Neural progenitor cell (in vitro differentiated cells): ENCODE measurements around the gene GNA14. TPM values are rescaled to one million over a fixed set of nuclear protein-coding genes. Genes with fewer than 3 reads are reported as not detected.
A peak's percentile ranks its signal among the peaks of the same experiment; 100 is the strongest.

ENCODE experiments used
- DNase-seq: peaks from one replicate; pipeline ENCODE4 v3.0.0-alpha.2; 2016; ENCODE audit warnings: low spot score
- H2AFZ ChIP-seq: fragments of 200-600 bp; sonication (generic); replicated peaks from 2 replicates; pipeline ENCODE4 v1.6.1; 2016; ENCODE audit warnings: antibody characterized with exemption
- H3F3A ChIP-seq: fragments of 200-600 bp; sonication (generic); 2 replicates; pipeline ENCODE4 v1.6.1; 2016; ENCODE audit warnings: antibody characterized with exemption, low read depth
- H3K27ac ChIP-seq: fragments of 200-600 bp; sonication (generic); 2 replicates; pipeline ENCODE4 v1.5.1; 2016; ENCODE audit warnings: mild to moderate bottlenecking
- H3K27me3 ChIP-seq: fragments of 200-600 bp; sonication (generic); 2 replicates; pipeline ENCODE4 v1.6.1; 2016; ENCODE audit warnings: mild to moderate bottlenecking, moderate library complexity
- H3K36me3 ChIP-seq: fragments of 200-600 bp; sonication (generic); 2 replicates; pipeline ENCODE4 v1.5.1; 2016
- H3K4me1 ChIP-seq: fragments of 200-600 bp; sonication (generic); 2 replicates; pipeline ENCODE4 v1.6.1; 2016; ENCODE audit warnings: mixed run types
- H3K4me2 ChIP-seq: fragments of 200-600 bp; sonication (generic); 2 replicates; pipeline ENCODE4 v1.6.1; 2016
- H3K4me3 ChIP-seq: fragments of 200-600 bp; sonication (generic); 2 replicates; pipeline ENCODE4 v1.5.1; 2016
- H3K79me2 ChIP-seq: fragments of 200-600 bp; sonication (generic); 2 replicates; pipeline ENCODE4 v1.6.1; 2016; ENCODE audit warnings: low read depth
- H3K9ac ChIP-seq: fragments of 200-600 bp; sonication (generic); 2 replicates; pipeline ENCODE4 v1.6.1; 2016
- H3K9me3 ChIP-seq: fragments of 200-600 bp; sonication (generic); 2 replicates; pipeline ENCODE4 v1.5.1; 2016; ENCODE audit warnings: low read depth
- H4K20me1 ChIP-seq: fragments of 200-600 bp; sonication (generic); 2 replicates; pipeline ENCODE4 v1.6.1; 2016; ENCODE audit warnings: low read depth
- H3K27ac Mint-ChIP-seq: 3 replicates; pipeline ENCODE4 v1.8.0; 2021; ENCODE audit warnings: mixed read lengths
- H3K27me3 Mint-ChIP-seq: 2 replicates; pipeline ENCODE4 v1.8.0; 2022; ENCODE audit warnings: low read depth, mild to moderate bottlenecking, inconsistent platforms, moderate library complexity, mixed read lengths; ENCODE audit not compliant: insufficient read depth
- H3K36me3 Mint-ChIP-seq: 3 replicates; pipeline ENCODE4 v1.8.0; 2021; ENCODE audit warnings: mixed read lengths
- H3K4me1 Mint-ChIP-seq: 3 replicates; pipeline ENCODE4 v1.8.0; 2021; ENCODE audit warnings: mixed read lengths
- H3K4me3 Mint-ChIP-seq: 3 replicates; pipeline ENCODE4 v1.8.0; 2021; ENCODE audit warnings: mild to moderate bottlenecking, moderate library complexity, mixed read lengths
- H3K9me3 Mint-ChIP-seq: 3 replicates; pipeline ENCODE4 v1.8.0; 2020; ENCODE audit warnings: mixed read lengths
- CTCF ChIP-seq: fragments of 200-600 bp; sonication (generic); IDR thresholded peaks from 2 replicates; pipeline ENCODE4 v1.5.1; 2017; ENCODE audit warnings: antibody characterized with exemption, mild to moderate bottlenecking
- EZH2 ChIP-seq: fragments of 200-600 bp; sonication (generic); IDR thresholded peaks from 2 replicates; pipeline ENCODE4 v1.6.1; 2017; ENCODE audit warnings: antibody characterized with exemption, mild to moderate bottlenecking, moderate library complexity
- EZH2phosphoT487 ChIP-seq: fragments of 200-600 bp; sonication (generic); IDR thresholded peaks from 2 replicates; pipeline ENCODE4 v1.6.1; 2017; ENCODE audit warnings: antibody characterized with exemption
- total RNA-seq: library from RNA; depleted of rRNA; stranded (reverse); fragments of >200 nt; gene quantifications from 2 replicates; pipeline ENCODE4 v1.2.3, GENCODE V29; 2015; ENCODE audit warnings: low replicate concordance

The GNA14 gene
- total RNA-seq, 1 donor from 2014 or later: not detected

- Mint-ChIP-seq H3K4me3 (no peak overlapping the region), H3K27ac (no peak overlapping the region), H3K27me3 (no peaks in the 10 kb centered on the region), H3K4me1 (no peaks in the 10 kb centered on the region), H3K36me3 (no peaks in the 10 kb centered on the region), H3K9me3 (no peaks in the 10 kb centered on the region)
- Histone ChIP-seq H3K79me2 (no peaks in the 10 kb centered on the region), H3K27ac (no peak overlapping the region), H3K9me3 (no peaks in the 10 kb centered on the region), H3K9ac (no peak overlapping the region), H3K27me3 (no peaks in the 10 kb centered on the region), H3K36me3 (no peaks in the 10 kb centered on the region), H3F3A (no peaks in the 10 kb centered on the region), H2AFZ (no peak overlapping the region), H3K4me1 (no peaks in the 10 kb centered on the region), H3K4me3 (no peak overlapping the region), H4K20me1 (no peaks in the 10 kb centered on the region), H3K4me2 (no peak overlapping the region)
- DNase-seq: peak; percentile 16
- TF ChIP-seq EZH2phosphoT487 (no peak), CTCF (no peak), EZH2 (no peak)
These were observed 11.8 kb upstream of the GNA14 start for GRCh38 chr9:77659926-77660325.

- Mint-ChIP-seq H3K27me3 (peaks cover 3% of the 10 kb centered on the region), H3K4me3 (no peak overlapping the region), H3K36me3 (no peaks in the 10 kb centered on the region), H3K9me3 (peaks cover 3% of the 10 kb centered on the region), H3K4me1 (no peaks in the 10 kb centered on the region), H3K27ac (no peak overlapping the region)
- no peaks in the 10 kb centered on the region for H3K9me3 ChIP-seq
- no peaks in the 10 kb centered on the region for H3F3A ChIP-seq
- no peaks in the 10 kb centered on the region for H4K20me1 ChIP-seq
- H3K4me1 ChIP-seq: no peaks in the 10 kb centered on the region
- no peak for TF ChIP-seq EZH2
- TF ChIP-seq CTCF: no peak
- TF ChIP-seq EZH2phosphoT487: no peak
- no peak overlapping the region for H3K9ac ChIP-seq
- no peaks in the 10 kb centered on the region for H3K79me2 ChIP-seq
- peaks cover 40% of the 10 kb centered on the region for H3K27me3 ChIP-seq
- H3K4me2 ChIP-seq: no peak overlapping the region
- H3K36me3 ChIP-seq: no peaks in the 10 kb centered on the region
- no peak for DNase-seq
- no peak overlapping the region for H3K27ac ChIP-seq
- no peak overlapping the region for H3K4me3 ChIP-seq
- no peak overlapping the region for H2AFZ ChIP-seq
These were observed 3.1 kb upstream of the GNA14 start for GRCh38 chr9:77651203-77651602.

GRCh38 chr9:77649109-77649812 lies 1.1 kb upstream of the GNA14 start:
- Histone ChIP-seq H3K27me3 (peaks cover 55% of the 10 kb centered on the region), H3K4me3 (peak overlapping the region; percentile 45)
- DNase-seq: no peak

More at GRCh38 chr9:77649109-77649812, 1.1 kb upstream of the GNA14 start:
- H3K36me3 ChIP-seq: no peaks in the 10 kb centered on the region
- Mint-ChIP-seq H3K4me3 (no peak overlapping the region), H3K27ac (no peak overlapping the region), H3K9me3 (peaks cover 4% of the 10 kb centered on the region), H3K36me3 (no peaks in the 10 kb centered on the region), H3K27me3 (peaks cover 3% of the 10 kb centered on the region), H3K4me1 (no peaks in the 10 kb centered on the region)
- H3K79me2 ChIP-seq: no peaks in the 10 kb centered on the region
- H3F3A ChIP-seq: no peaks in the 10 kb centered on the region
- H2AFZ ChIP-seq: peak overlapping the region; percentile 96
- H3K9ac ChIP-seq: no peak overlapping the region
- H3K4me2 ChIP-seq: peak overlapping the region; percentile 69
- no peaks in the 10 kb centered on the region for H3K9me3 ChIP-seq
- H3K27ac ChIP-seq: no peak overlapping the region
- TF ChIP-seq CTCF (peak; percentile 42), EZH2phosphoT487 (no peak), EZH2 (no peak)
- no peaks in the 10 kb centered on the region for H3K4me1 ChIP-seq
- H4K20me1 ChIP-seq: no peaks in the 10 kb centered on the region
